ENCODE results near the gene RHBDL1.

GRCh38 chr16:672851-673250 lies 2.6 kb upstream of the RHBDL1 start:
- no peak for TF ChIP-seq EZH2 (IDR thresholded peaks at IDR 0.05; ENCODE audit: low read length)
- TF ChIP-seq CTCF (optimal IDR thresholded peaks at IDR 0.05 in 1 of 3, IDR thresholded peaks at IDR 0.05 in 1 of 3, conservative IDR thresholded peaks at IDR 0.05 in 1 of 3; ENCODE audit: extremely low read depth in 1 of 3, insufficient read depth in 2 of 3, low read length in 3 of 3): no peak
